ENCODE measurements around the gene ZNF433.

The ZNF433 gene

GRCh38 chr19:12052497-12053169 is 17.2 kb upstream of the ZNF433 start, which contains the start of gene ZNF878:
ZNF878 (minus strand) TSS chr19:12052961; CDS start chr19:12052801, 160 bp downstream.
- DNase-seq (ENCODE audit: extremely low read depth, low read depth), result peak; percentile 39
- TF ChIP-seq CTCF (IDR thresholded peaks at IDR 0.05; ENCODE audit: low read depth, low read length, missing control alignments), result no peak
- H3K4me3 ChIP-seq (replicated peaks; ENCODE audit: low read depth, low read length), result peak within 1 kb of the TSS; percentile 51

GRCh38 chr19:12052091-12052496 is 16.6 kb upstream of the ZNF433 start:
- no peak for DNase-seq (ENCODE audit: extremely low read depth, low read depth)
- peak overlapping the region; percentile 51 for H3K4me3 ChIP-seq (replicated peaks; ENCODE audit: low read depth, low read length)
- no peak for TF ChIP-seq CTCF (IDR thresholded peaks at IDR 0.05; ENCODE audit: low read depth, low read length, missing control alignments)

GRCh38 chr19:12047868-12048267 is 12.4 kb upstream of the ZNF433 start:
- TF ChIP-seq CTCF (IDR thresholded peaks at IDR 0.05; ENCODE audit: low read depth, low read length, missing control alignments), result no peak
- no peak overlapping the region for H3K4me3 ChIP-seq (replicated peaks; ENCODE audit: low read depth, low read length)
- DNase-seq (ENCODE audit: extremely low read depth, low read depth), result no peak

GRCh38 chr19:12043752-12044422 is 8.4 kb upstream of the ZNF433 start:
- no peak for TF ChIP-seq CTCF (IDR thresholded peaks at IDR 0.05; ENCODE audit: low read depth, low read length, missing control alignments)
- H3K4me3 ChIP-seq (replicated peaks; ENCODE audit: low read depth, low read length), result no peak overlapping the region
- no peak for DNase-seq (ENCODE audit: extremely low read depth, low read depth)

- DNase-seq (ENCODE audit: extremely low read depth, low read depth), result no peak
- no peak for TF ChIP-seq CTCF (IDR thresholded peaks at IDR 0.05; ENCODE audit: low read depth, low read length, missing control alignments)
- no peak overlapping the region for H3K4me3 ChIP-seq (replicated peaks; ENCODE audit: low read depth, low read length)
Observed at GRCh38 chr19:12042893-12043292, 7.4 kb upstream of the ZNF433 start.

GRCh38 chr19:12034620-12035019 is 859 bp downstream of the ZNF433 start:
- DNase-seq (ENCODE audit: extremely low read depth, low read depth), result no peak
- peak overlapping the region; percentile 56 for H3K4me3 ChIP-seq (replicated peaks; ENCODE audit: low read depth, low read length)
- TF ChIP-seq CTCF (IDR thresholded peaks at IDR 0.05; ENCODE audit: low read depth, low read length, missing control alignments), result no peak

Measured in HFF-Myc (cell line).